Epithelial cell of proximal tubule (primary cell): ENCODE data around the gene EPB41L4B. TPM values are rescaled to one million over a fixed set of nuclear protein-coding genes. Genes with fewer than 3 reads are reported as not detected.

Experiments
- DNase-seq: peaks from one replicate; pipeline ENCODE4 v3.0.0-alpha.2; 2011; ENCODE audit warnings: low read depth
- H3K4me3 ChIP-seq: 2 replicates; pipeline ENCODE4 v1.5.1; 2011; ENCODE audit warnings: low read depth, mild to moderate bottlenecking, low read length
- total RNA-seq: library from RNA; depleted of rRNA; stranded (reverse); fragments of >200 nt; gene quantifications from 2 replicates; pipeline ENCODE4 v1.2.3, GENCODE V29; 2015
- TF ChIP-seq, protein P1 (sequence below): conservative IDR thresholded peaks from 2 replicates; pipeline ENCODE4 v1.5.1; 2012; ENCODE audit warnings: low read depth, mild to moderate bottlenecking, low read length

EPB41L4B gene
- total RNA-seq, 1 donor from 2014 or later, result 7.6 TPM

DNA sequence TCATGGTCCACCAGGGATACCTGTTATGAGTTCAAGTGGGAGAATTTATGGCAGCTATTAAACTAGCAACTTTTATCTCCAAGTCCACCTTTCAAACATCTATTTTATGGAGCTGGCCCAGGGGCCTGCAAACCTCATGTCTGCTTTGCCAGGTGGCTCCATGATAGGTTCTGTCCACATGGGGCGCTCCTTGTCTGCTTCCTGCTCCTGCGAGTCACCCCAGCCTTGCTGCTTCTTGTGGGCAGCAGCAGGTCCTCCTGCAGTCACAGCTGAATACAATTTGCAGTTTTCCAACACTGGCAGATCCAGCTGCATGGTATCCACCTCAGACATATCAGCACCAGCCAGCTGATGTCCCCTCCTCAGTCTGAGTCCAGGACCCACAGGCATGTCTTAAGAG is 114.2 kb downstream of the EPB41L4B start:
- no peak overlapping the region for H3K4me3 ChIP-seq
- no peak for DNase-seq
- TF ChIP-seq, protein P1, sequence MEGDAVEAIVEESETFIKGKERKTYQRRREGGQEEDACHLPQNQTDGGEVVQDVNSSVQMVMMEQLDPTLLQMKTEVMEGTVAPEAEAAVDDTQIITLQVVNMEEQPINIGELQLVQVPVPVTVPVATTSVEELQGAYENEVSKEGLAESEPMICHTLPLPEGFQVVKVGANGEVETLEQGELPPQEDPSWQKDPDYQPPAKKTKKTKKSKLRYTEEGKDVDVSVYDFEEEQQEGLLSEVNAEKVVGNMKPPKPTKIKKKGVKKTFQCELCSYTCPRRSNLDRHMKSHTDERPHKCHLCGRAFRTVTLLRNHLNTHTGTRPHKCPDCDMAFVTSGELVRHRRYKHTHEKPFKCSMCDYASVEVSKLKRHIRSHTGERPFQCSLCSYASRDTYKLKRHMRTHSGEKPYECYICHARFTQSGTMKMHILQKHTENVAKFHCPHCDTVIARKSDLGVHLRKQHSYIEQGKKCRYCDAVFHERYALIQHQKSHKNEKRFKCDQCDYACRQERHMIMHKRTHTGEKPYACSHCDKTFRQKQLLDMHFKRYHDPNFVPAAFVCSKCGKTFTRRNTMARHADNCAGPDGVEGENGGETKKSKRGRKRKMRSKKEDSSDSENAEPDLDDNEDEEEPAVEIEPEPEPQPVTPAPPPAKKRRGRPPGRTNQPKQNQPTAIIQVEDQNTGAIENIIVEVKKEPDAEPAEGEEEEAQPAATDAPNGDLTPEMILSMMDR, result no peak

DNA sequence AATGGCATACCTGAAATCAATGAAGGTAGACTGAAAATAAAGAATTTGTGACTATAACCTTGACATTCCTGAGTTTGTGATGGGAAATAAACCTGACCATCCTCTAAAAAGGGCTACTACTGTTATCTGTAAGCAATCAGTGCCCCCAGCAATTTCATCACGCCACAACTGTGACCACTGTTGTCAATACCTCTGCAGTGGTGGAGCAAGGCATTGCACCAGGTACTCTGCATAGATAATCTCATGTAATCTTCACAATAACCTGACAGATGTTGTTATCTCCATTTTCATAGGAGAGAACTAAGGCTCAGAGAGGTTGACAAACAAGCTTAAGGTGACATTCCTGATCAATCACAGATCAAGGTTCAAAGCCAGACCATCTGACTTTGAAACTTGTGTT is 115.3 kb downstream of the EPB41L4B start:
- TF ChIP-seq, protein P1, result no peak
- no peak for DNase-seq
- H3K4me3 ChIP-seq, result no peak overlapping the region

DNA sequence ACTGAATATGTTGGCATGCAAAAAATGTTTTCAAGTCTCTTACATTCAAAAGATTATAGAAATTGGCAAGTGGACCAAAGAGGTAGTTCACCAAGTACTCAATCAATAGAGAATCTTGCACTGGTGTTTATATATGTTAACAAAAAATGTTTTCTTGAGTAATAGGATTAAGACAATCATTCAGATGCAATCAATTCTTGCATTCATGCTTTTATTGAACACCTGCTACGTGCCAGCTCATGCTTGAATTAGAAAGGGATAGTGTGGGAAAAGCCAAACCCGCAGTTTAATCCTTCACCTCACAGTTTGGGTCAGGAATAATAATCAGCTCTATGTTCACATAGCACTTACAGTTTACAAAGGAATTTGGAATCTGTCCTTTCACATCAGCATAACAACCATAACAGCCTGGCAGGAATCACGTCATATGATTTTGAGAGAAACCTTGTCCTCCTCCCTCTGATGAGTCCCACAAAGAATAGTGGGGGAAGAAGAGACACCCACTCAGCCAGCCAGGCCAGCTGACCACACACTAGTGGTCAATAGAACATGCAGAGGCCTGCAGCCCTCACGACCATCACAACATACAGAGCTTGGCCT is 117.0 kb downstream of the EPB41L4B start:
- no peak for DNase-seq
- no peak overlapping the region for H3K4me3 ChIP-seq
- TF ChIP-seq, protein P1, result no peak

DNA sequence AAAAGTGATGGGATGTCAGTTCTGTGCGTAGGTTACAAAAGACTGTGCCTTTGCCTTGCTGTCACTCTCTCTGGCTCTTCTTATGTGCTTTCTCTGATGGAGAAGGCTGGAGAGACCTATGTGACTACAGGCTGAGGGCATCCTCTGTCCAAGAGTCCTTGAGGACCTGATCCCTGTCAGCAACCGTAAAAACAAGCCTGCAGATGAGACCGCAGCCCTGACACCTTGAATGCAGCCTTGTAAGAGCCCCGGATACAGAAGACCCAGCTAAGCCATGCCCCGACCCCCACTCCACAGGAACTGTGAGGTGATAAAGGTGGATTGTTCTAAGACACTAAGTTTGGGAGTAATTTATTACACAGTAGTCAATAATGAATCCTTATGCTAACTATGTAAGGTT is 121.2 kb downstream of the EPB41L4B start:
- no peak for DNase-seq
- TF ChIP-seq, protein P1, result no peak
- H3K4me3 ChIP-seq, result no peak overlapping the region

DNA sequence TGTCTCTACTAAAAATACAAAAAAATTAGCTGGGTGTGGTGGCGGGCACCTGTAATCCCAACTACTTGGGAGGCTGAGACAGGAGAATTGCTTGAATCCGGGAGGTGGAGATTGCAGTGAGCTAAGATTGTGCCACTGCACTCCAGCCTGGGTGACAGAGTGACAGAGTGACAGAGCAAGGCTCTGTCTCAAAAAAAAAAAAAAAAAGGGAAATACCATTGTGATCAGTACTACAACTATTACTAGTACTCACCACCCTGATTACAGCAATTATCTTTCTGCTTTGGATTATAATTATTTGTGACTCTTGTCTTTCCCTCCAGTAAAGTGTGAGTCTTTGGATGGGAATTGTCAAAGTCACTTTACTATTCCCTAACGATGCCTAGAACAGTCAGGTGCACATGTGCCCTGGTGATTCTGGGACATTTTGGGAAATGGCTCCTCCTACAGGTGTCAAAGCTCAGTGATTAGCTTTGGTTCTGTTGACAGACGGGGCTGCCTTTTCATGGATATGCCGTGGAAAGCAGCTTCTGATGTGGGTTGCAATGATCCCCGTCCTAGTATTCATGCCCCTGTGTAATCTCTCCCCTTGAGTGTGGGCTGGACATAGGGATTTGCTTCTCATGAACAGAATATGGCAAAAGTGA is 122.0 kb downstream of the EPB41L4B start:
- TF ChIP-seq, protein P1, result peak; percentile 45
- no peak overlapping the region for H3K4me3 ChIP-seq
- no peak for DNase-seq

DNA sequence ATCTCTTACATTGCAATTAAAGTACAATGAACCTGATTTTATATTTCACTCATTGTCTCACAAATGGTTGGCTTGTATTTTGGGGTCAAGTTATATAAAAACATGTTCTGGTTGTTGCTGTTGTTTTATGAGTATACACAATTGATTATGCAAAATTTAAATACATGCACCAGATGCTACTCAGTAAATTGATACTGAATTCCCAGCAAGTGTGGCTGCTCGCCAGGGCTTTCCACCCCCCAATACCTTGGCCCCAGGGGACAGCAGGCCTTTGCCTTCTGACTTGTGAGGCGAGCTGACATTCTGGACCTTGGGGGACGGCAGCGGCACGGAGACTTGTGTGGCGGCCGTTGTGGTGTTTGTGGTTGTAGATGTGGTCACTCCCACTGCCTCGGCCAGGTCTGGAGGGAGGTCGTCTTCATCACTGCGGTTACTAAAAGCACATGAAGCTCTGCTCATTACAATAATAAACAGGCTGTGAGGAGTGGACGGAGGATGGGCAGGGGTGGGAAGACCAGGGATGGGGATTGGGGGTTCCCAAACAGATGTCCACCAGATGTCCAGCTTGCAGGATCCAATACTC is 126.8 kb downstream of the EPB41L4B start:
- DNase-seq, result no peak
- no peak overlapping the region for H3K4me3 ChIP-seq
- TF ChIP-seq, protein P1, result no peak
